SK-N-SH (cell line): ENCODE data around the gene NDUFS6. TPM values are rescaled to one million over a fixed set of nuclear protein-coding genes. Genes with fewer than 3 reads are reported as not detected.

Experiments
- CTCF ChIA-PET: fragments of 300-600, 350-600 bp; formaldehyde crosslinking; extraction: SDS; loops from one replicate; lab custom pipeline; 2021; lab: Yijun Ruan, JAX
- POLR2A ChIA-PET: fragments of 350-600 bp; sonication (Branson Sonifier 250); formaldehyde crosslinking; extraction: SDS; loops from one replicate; lab custom pipeline; 2020; ENCODE audit warnings: antibody characterized with exemption, inconsistent platforms; lab: Yijun Ruan, JAX
- DNase-seq: peaks from one replicate; pipeline ENCODE4 v3.0.0; 2012
- H2AFZ ChIP-seq: fragments of 200-600 bp; sonication (generic); 2 replicates; pipeline ENCODE4 v1.8.1; 2016; ENCODE audit warnings: antibody characterized with exemption, mild to moderate bottlenecking, low read depth
- H3F3A ChIP-seq: fragments of 200-600 bp; sonication (generic); replicated peaks from 2 replicates; pipeline ENCODE3; 2016; ENCODE audit warnings: antibody characterized with exemption, mild to moderate bottlenecking; ENCODE audit not compliant: insufficient read depth
- H3K27ac ChIP-seq, 2 experiments: fragments of 200-500 bp in 1 of 2; fragments of 200-600 bp in 1 of 2; sonication (Bioruptor generic) in 1 of 2; sonication (generic), shearing (Covaris generic) in 1 of 2; 2 replicates each; pipeline versions ENCODE4 v1.5.1 to v1.6.1; 2014 to 2016; ENCODE audit warnings: low read depth in 2 of 2, inconsistent platforms in 1 of 2, low read length in 1 of 2, mild to moderate bottlenecking in 1 of 2, mixed read lengths in 1 of 2
- H3K27me3 ChIP-seq: fragments of 200-600 bp; sonication (generic), shearing (Covaris generic); 2 replicates; pipeline ENCODE4 v1.6.1; 2016; ENCODE audit warnings: mixed run types; ENCODE audit not compliant: insufficient read depth
- H3K36me3 ChIP-seq, 2 experiments: fragments of 200-500 bp in 1 of 2; fragments of 200-600 bp in 1 of 2; sonication (Bioruptor generic) in 1 of 2; sonication (generic) in 1 of 2; replicated peaks in 1 of 2; 2 replicates each; pipeline versions ENCODE3 to v1.5.1; 2014 to 2016; ENCODE audit warnings: low read length in 1 of 2, mild to moderate bottlenecking in 1 of 2; ENCODE audit not compliant: insufficient read depth in 2 of 2, control insufficient read depth in 1 of 2
- H3K4me1 ChIP-seq, 2 experiments: fragments of 200-500 bp in 1 of 2; fragments of 200-600 bp in 1 of 2; sonication (Bioruptor generic) in 1 of 2; sonication (generic), shearing (Covaris generic) in 1 of 2; 2 replicates each; pipeline versions ENCODE4 v1.5.1 to v1.6.1; 2014 to 2016; ENCODE audit warnings: low read depth in 1 of 2, low read length in 1 of 2, mixed run types in 1 of 2; ENCODE audit not compliant: insufficient read depth in 2 of 2, control insufficient read depth in 1 of 2
- H3K4me2 ChIP-seq: fragments of 200-600 bp; sonication (generic), shearing (Covaris generic); 2 replicates; pipeline ENCODE4 v1.6.1; 2017; ENCODE audit warnings: mixed run types
- H3K4me3 ChIP-seq, 2 experiments: fragments of 200-500 bp in 1 of 2; fragments of 200-600 bp in 1 of 2; sonication (Bioruptor generic) in 1 of 2; sonication (generic), shearing (Covaris generic) in 1 of 2; 2 replicates each; pipeline versions ENCODE4 v1.5.1 to v1.8.1; 2014 to 2016; ENCODE audit warnings: low read depth in 2 of 2, inconsistent platforms in 1 of 2, low read length in 1 of 2, mild to moderate bottlenecking in 1 of 2, mixed read lengths in 1 of 2, moderate library complexity in 1 of 2
- H3K79me2 ChIP-seq: fragments of 200-600 bp; sonication (generic); 2 replicates; pipeline ENCODE4 v1.8.1; 2017; ENCODE audit warnings: mild to moderate bottlenecking; ENCODE audit not compliant: insufficient read depth
- H3K9ac ChIP-seq: fragments of 200-600 bp; sonication (generic); 2 replicates; pipeline ENCODE4 v1.6.1; 2017; ENCODE audit warnings: mixed run types
- H3K9me2 ChIP-seq: fragments of 200-600 bp; sonication (generic); 2 replicates; pipeline ENCODE4 v1.6.1; 2017; ENCODE audit warnings: mixed run types
- H3K9me3 ChIP-seq: fragments of 200-600 bp; sonication (generic); 2 replicates; pipeline ENCODE4 v1.6.1; 2017; ENCODE audit warnings: mixed run types, mild to moderate bottlenecking, moderate library complexity
- H4K20me1 ChIP-seq: fragments of 200-600 bp; sonication (generic); 2 replicates; pipeline ENCODE4 v1.6.1; 2017; ENCODE audit warnings: mild to moderate bottlenecking, mixed run types; ENCODE audit not compliant: insufficient read depth
- CHD2 ChIP-seq: fragments of 150-350 bp; IDR thresholded peaks from 2 replicates; pipeline ENCODE4 v1.6.1; 2018; ENCODE audit warnings: low read length; ENCODE audit not compliant: partially characterized antibody
- GABPA ChIP-seq: IDR thresholded peaks from 2 replicates; pipeline ENCODE4 v1.4.0; 2012; ENCODE audit warnings: low read depth, mild to moderate bottlenecking
- GATA2 ChIP-seq: sonication (generic); formaldehyde crosslinking; IDR thresholded peaks from 2 replicates; pipeline ENCODE4 v1.5.0; 2020; ENCODE audit warnings: mild to moderate bottlenecking, missing genetic modification reagents
- JUND ChIP-seq: IDR thresholded peaks from 2 replicates; pipeline ENCODE4 v1.4.0; 2012
- MAX ChIP-seq: IDR thresholded peaks from 2 replicates; pipeline ENCODE4 v1.4.0; 2012; ENCODE audit warnings: low read depth
- MXI1 ChIP-seq: IDR thresholded peaks from 2 replicates; pipeline ENCODE4 v1.6.1; 2012; ENCODE audit warnings: mild to moderate bottlenecking, low read depth, low read length, improper control_type of control experiment
- PBX3 ChIP-seq: IDR thresholded peaks from 2 replicates; pipeline ENCODE4; 2012
- RAD21 ChIP-seq: IDR thresholded peaks from 2 replicates; pipeline ENCODE4 v1.6.1; 2012; ENCODE audit warnings: mild to moderate bottlenecking, low read length
- SIN3A ChIP-seq: IDR thresholded peaks from 2 replicates; pipeline ENCODE4 v1.6.1; 2012; ENCODE audit warnings: low read depth, mild to moderate bottlenecking, low read length, moderate library complexity, borderline replicate concordance
- TAF1 ChIP-seq: IDR thresholded peaks from 2 replicates; pipeline ENCODE4 v1.6.1; 2012; ENCODE audit warnings: low read depth, mild to moderate bottlenecking, low read length, moderate library complexity, borderline replicate concordance
- TEAD4 ChIP-seq: IDR thresholded peaks from 2 replicates; pipeline ENCODE4 v1.4.0; 2012; ENCODE audit warnings: mild to moderate bottlenecking, borderline replicate concordance; ENCODE audit not compliant: insufficient read depth
- WGBS: methylation state at CpG from one replicate; pipeline ENCODE4 v1.1.6; 2017; ENCODE audit warnings: low lambda C conversion rate; 5-methylcytosine and 5-hydroxymethylcytosine counted together
- polyA plus RNA-seq, 3 experiments: library from polyadenylated mRNA; depleted of rRNA; stranded (reverse); fragments of >200 nt; gene quantifications; 2 replicates each; pipeline ENCODE4 v1.2.3, GENCODE V29; 2012
- TF ChIP-seq, protein P1 (sequence below): fragments of 200-600 bp; sonication (generic); IDR thresholded peaks from 2 replicates; pipeline ENCODE4 v1.6.1; 2017; ENCODE audit warnings: antibody characterized with exemption, mild to moderate bottlenecking, moderate library complexity

Gene NDUFS6
- polyA plus RNA-seq, 1 of the 3 experiments (the other 2 are of a cell fraction), result 316 TPM

GRCh38 chr5:1799602-1800471 is 1.4 kb upstream of the NDUFS6 start, which contains the start of gene MRPL36 (continued):
- TF ChIP-seq GABPA, result no peak
- TF ChIP-seq MAX, result peak; percentile 79
- no peak for TF ChIP-seq RAD21
- peak; percentile 53 for TF ChIP-seq CHD2
- TF ChIP-seq SIN3A, result no peak

DNA sequence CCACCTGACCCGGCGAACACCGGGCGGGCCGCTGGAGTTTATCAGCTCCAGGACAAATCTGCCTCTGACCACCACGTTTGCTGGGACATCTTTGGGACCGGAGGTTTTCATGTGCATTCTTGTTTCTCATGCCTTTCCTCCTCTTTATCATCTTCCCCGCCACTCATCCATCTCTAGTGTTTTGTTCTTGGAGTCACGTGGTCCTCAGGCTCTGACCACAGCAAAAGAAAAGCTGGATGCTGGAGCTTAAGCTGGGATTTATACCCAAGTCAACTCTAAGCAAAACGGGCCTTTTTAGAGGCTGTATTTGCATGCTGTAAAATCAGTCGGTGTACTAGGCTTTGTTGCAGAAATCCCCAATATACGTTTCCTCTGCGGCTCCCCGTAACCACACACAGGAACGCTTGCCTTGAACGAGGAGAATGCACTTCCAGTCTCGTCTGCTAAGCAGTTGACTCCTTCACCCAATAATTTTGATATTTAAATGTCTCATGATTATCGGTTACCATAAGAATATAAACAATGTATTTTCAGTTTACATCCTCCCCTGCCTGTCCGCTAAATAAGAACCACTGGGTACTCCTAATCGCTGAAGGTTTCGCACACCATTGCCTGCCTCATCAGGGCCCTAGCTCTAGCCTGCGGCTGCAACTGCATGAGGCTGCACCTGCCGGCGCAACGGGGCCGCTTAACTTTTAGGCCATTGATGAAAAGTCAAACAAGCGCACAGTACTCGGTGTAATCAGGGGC is 560 bp upstream of the NDUFS6 start:
- CTCF ChIA-PET, result interaction anchor here (1.3 to 1.4 kb wide), 2 partner anchors 24 to 28 kb away, joined by 3 to 4 read pairs; no protein-coding TSS in a partner anchor
- peaks cover 55% of the 10 kb centered on the region for H3K79me2 ChIP-seq
- no peak for TF ChIP-seq JUND
- TF ChIP-seq TEAD4, result no peak
- TF ChIP-seq GATA2 (CRISPR knock-in tag), result no peak
- TF ChIP-seq MXI1, result no peak
- TF ChIP-seq TAF1, result no peak
- TF ChIP-seq SIN3A, result 0 out of 2 replicates have a peak, but pooled peaks have one; percentile 1
- TF ChIP-seq, protein P1, sequence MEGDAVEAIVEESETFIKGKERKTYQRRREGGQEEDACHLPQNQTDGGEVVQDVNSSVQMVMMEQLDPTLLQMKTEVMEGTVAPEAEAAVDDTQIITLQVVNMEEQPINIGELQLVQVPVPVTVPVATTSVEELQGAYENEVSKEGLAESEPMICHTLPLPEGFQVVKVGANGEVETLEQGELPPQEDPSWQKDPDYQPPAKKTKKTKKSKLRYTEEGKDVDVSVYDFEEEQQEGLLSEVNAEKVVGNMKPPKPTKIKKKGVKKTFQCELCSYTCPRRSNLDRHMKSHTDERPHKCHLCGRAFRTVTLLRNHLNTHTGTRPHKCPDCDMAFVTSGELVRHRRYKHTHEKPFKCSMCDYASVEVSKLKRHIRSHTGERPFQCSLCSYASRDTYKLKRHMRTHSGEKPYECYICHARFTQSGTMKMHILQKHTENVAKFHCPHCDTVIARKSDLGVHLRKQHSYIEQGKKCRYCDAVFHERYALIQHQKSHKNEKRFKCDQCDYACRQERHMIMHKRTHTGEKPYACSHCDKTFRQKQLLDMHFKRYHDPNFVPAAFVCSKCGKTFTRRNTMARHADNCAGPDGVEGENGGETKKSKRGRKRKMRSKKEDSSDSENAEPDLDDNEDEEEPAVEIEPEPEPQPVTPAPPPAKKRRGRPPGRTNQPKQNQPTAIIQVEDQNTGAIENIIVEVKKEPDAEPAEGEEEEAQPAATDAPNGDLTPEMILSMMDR, result no peak
- no peak for TF ChIP-seq PBX3
- TF ChIP-seq, all 33 proteins: peak for 1

More for the DNA sequence above, 560 bp upstream of the NDUFS6 start:
- no peaks in the 10 kb centered on the region for H3K27me3 ChIP-seq
- H3K9ac ChIP-seq, result peak overlapping the region; percentile 84; the same call in 1 of the 2 replicates
- H3K4me2 ChIP-seq, result peak overlapping the region; percentile 88
- peak overlapping the region; percentile 93 to 99 for H3K4me3 ChIP-seq
- no peaks in the 10 kb centered on the region for H3K9me2 ChIP-seq
- peaks cover 44 to 48% of the 10 kb centered on the region in 2 experiments for H3K36me3 ChIP-seq
- POLR2A ChIA-PET, result no interaction called here
- 43% methylated on average over 28 of the region's 28 CpGs for whole genome bisulfite sequencing
- H3F3A ChIP-seq, result no peaks in the 10 kb centered on the region
- H3K27ac ChIP-seq, result peak overlapping the region; percentile 30 to 81; a peak in 3 of 4 replicates
- no peaks in the 10 kb centered on the region for H4K20me1 ChIP-seq
- H2AFZ ChIP-seq, result peak overlapping the region; percentile 97
- no peaks in the 10 kb centered on the region for H3K9me3 ChIP-seq
- no peak for DNase-seq
- peaks cover 0 to 27% of the 10 kb centered on the region in 2 experiments; a peak in 1 of 4 replicates for H3K4me1 ChIP-seq
